GM18517 (cell line): ENCODE data around the gene TMEM240.
"Not testable (repeated sequence)": the region's sequence is repeated elsewhere in the genome, so short reads cannot be mapped to it uniquely, and the experiment has no call there.

Experiments used
- ATAC-seq: cut with Tn5 transposase; IDR thresholded peaks from one replicate; pipeline ENCODE4 v1.9.1; 2021; ENCODE audit warnings: mild to moderate bottlenecking, moderate library complexity; ENCODE audit not compliant: unreplicated experiment

TMEM240 gene

DNA sequence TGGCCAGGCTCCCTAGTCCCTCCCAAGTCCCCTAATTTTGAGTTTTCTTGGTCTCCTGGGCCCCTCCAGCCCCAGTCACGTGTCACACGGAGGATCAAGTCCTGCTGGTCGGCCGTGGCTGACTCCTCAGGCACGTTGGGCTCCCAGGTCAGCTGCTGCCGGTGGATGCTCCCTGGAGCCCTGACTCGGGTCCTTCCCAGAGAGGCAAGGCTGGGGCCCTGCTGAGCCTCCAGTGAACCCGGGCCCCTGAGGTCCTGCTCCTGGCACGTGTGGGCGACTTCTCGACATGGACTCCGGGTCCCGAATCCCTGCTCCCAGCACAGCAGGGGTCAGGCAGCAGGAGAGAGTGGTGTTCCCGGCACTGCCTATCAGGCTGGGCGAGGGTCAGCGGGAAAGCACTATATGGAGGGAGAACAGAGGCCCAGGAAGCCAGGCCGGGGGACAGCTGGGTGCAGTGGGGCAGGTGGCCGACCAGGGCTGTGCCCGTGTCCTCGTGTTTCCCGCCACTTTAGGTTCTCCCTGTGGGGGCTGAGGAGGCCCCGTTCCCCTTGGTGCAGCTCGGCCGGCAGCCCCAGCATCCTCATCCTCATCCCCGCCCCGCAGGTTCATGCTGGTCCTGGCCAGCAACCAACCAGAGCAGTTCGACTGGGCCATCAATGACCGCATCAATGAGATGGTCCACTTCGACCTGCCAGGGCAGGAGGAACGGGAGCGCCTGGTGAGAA lies 13.2 kb downstream of the TMEM240 start:
- no peak for ATAC-seq

DNA sequence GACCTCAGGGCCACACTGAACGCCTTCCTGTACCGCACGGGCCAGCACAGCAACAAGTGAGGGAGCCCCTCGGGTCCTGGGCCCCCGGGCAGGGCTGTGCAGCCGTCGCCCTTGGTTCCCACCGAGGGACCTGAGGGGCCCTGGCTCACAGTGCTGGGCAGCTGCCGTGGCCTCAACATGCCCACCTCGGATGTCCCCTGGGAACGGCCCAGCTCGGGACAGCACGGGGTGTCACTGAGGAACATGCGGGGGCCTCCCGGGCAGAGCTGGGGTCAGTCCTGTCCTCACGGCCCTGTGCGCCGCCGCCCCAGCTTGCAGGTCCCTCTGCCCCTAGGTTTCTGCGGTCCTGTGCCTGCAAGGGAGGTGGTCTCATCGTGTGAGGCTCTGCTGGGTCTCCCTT lies 13.9 kb downstream of the TMEM240 start:
- ATAC-seq = not testable (repeated sequence)

DNA sequence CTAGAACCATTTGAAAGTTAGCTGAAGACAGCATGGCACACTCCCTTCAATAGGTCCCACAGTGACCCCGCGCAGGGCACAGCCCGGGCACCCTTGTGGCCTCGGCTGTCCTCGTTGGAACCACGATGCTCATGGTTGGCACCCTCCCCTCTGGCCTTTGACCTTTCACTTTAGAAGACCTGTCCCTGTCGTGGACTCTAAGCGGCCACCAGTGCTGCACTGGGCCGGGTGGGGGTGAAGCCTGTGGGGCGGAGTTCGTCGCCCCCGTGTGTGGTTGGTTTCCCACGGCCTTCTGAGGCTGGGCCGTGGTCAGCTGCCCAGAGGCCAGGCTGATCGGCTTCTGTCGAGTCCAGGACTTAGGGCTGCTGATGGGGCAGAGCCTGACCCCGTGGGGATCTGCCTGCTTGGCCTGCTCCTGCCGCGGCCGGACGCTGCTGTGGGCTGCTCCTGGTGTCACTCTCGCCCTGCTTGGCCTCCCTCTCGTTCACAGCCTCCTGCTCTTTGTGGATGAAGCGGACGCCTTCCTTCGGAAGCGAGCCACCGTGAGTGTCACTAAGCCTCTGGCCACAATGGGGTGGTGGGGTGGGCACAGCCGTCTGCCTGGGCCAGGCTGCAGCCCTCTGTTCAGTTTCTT lies 15.6 kb downstream of the TMEM240 start:
- ATAC-seq = not testable (repeated sequence)

DNA sequence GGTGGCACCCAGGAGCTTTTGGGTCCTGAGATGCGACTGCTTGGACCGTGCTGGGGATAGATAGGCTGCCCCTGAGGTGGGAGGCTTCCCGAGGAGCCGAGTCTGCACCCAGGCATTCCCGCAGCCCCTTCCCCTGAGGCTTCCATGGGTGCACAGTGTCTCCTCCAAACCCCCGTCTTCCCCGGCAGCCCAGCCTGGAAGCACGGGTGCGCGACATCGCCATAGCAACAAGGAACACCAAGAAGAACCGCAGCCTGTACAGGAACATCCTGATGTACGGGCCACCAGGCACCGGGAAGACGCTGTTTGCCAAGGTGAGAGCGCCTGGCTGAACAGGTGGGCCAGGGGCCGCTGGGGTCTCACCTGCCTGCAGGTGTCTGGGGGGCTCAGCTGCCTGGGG lies 16.8 kb downstream of the TMEM240 start:
- ATAC-seq = not testable (repeated sequence)

DNA sequence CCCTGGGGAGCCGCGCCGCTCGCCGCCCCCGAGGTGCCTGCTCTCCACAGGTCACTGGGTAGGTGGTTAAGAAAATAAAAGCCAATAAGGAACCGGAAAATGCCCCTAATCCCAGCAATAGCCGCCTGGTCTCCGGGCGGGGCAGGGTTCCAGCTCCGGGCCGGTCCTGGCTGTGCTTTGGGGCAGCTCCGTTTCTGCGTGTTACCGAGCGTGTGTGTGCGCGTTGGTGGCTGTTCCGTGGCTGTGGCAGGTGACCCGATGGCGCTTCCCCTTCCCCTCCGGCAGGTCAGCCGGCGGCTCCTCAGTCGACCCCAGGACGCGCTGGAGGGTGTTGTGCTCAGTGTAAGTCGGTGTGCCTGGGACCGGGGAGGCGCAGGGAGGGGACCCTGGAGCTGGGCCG lies 17.2 kb downstream of the TMEM240 start:
- ATAC-seq = not testable (repeated sequence)

DNA sequence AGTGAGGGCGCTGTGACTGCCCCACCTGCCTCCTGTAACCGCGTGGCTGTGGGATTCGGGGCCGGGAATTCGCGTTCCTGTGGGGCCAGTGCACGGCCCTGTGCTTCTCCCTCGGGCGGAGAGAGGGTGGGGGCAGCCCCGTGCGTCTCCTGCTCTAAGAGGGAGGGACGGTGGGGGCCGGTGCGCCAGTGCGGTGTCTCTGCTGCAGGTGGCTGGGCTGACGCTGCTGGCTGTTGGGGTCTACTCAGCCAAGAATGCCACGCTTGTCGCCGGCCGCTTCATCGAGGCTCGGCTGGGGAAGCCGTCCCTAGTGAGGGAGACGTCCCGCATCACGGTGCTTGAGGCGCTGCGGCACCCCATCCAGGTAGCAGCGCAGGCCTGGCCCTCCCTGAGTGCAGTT lies 17.9 kb downstream of the TMEM240 start:
- ATAC-seq = not testable (repeated sequence)

DNA sequence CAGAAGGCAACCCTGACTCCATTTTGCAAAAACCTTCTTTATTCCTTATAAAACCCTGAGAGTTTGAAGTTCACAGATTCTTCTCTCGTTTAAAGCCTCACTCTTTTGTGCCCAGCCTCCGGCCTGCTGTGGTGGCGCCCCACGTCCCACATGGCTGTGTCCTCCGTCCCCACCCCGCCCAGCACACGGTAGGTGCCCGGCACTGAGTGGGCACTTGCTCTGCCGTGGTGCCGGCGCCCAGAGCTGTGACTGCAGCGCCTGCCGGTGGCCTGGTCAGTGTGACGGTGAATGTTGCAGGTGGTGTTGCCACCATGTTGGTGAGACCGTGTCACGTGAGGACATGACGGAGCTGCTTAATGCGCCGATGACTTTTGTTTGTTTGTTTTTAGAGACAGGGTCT lies 19.1 kb downstream of the TMEM240 start:
- no peak for ATAC-seq

DNA sequence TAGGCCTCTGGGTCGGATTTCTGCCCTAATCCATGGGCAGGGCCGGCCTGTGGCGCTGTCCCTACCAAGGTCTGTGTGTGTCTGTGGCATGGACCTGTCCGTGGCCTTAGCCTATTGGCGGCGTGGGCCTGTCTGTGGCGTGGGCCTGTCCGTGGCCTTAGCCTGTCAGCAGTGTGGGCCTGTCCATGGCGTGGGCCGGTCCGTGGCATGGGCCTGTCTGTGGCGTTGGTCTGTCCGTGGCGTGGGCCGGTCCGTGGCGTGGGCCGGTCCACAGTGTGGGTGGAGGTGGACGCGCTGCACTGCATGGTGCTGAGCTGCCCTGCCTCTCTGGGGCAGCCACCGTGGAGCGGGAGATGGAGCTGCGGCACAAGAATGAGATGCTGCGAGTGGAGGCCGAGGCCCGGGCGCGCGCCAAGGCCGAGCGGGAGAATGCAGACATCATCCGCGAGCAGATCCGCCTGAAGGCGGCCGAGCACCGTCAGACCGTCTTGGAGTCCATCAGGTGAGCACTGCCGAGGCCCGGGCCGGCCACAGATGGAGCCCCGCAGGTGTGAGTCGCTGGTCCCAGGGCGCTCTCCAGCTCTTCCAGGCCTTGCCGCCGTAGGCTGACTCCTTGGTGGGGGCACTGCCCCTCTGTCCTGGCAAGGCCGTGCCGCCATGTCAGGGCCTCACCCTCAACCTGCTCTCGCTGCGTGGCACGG lies 20.5 kb downstream of the TMEM240 start:
- ATAC-seq = not testable (repeated sequence)

DNA sequence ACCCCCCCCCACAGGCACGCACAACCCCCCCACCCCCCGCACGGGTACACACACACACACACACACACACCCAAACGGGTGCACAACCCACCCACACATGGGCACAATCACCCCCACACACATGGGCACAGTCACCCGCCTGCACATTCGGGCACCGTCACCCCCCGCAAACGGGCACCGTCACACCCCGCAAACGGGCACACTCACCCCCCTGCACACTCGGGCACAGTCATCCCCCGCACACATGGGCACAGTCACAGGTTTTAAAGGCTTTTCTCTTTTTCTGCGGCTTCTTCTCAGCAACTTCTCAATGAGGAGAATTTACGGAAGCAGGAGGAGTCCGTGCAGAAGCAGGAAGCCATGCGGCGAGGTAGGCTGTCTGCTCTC lies 21.8 kb downstream of the TMEM240 start:
- ATAC-seq = not testable (repeated sequence)

DNA sequence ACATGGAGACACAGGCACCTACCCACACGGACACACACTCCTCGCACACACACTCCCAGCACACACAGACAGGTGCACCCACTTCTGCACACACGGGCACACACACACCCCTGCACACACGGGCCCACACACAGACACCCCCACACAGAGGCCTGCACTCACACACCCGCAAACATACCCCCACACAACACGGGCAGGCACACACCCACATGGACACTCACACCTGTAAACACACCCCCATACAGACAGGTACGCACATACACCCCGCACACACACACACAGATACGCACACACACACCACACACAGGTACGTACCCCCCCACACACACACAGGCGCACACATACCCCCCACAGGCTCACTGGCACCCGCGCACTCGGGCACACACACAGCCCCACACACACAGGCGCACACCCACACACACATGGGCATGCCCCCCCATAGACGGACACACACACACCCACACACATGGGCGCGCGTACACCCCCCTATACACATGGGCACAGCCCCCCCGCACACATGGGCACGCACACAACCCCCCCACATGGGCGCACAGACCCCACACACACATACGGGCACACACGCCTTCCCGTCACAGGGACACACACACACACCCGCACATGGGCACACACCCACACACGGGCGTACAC lies 22.3 kb downstream of the TMEM240 start:
- ATAC-seq = no peak

DNA sequence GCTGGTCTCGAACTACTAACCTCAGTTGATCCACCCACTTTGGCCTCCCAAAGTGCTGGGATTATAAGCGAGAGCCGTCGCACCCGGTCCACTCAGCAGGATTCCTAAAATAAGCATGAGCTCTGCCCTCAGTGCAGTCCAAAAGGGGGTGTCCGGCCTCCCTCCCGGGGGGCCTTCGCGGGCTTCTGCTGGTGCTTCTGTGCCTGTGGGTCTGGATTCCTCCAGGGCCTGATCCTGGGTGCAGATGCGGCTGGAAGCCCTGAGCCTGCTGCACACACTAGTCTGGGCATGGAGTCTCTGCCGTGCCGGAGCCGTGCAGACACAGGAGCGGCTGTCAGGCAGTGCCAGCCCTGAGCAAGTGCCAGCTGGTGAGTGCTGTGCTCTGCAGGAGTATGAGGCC lies 23.5 kb downstream of the TMEM240 start:
- not testable (repeated sequence) for ATAC-seq

DNA sequence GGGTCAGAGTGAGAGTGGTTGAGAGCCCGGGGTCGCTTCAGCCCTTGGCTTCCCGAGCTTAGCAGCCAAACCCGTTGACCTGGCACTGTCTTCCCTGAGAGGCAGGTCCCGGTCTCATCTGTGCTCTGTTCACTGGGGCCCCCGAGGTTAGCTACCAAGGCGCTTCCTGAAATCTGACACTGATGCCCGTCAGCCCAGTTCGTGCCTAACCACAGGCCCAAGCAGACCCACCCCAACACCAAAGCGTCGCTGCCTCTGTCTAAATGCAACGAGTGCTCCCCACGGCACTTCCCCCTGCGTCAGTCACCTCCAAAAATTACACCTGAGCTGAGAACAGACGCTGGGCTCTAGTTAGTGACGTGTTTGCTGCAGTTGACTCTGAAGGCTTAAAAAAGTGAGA lies 26.0 kb downstream of the TMEM240 start:
- not testable (repeated sequence) for ATAC-seq

DNA sequence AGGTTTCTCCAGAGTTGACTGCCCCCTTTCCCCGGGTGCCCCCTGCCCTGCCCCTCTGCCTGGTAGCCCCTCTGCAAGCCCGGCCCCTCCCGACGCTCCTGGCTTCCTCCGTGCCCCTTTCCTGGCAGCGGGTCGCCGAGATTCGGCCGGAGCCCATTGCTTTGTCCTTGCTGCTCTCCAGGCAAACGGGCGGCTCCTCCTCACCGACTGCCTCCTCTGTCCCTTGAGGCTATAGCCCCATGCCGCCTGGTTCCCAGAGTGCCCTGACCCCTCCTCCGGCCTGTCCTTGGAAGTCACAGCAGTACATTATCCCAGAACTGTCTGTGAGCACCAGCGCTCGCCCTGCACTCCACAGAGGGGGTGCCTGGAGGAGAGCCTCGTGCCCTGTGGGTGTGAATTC lies 26.7 kb downstream of the TMEM240 start:
- not testable (repeated sequence) for ATAC-seq

DNA sequence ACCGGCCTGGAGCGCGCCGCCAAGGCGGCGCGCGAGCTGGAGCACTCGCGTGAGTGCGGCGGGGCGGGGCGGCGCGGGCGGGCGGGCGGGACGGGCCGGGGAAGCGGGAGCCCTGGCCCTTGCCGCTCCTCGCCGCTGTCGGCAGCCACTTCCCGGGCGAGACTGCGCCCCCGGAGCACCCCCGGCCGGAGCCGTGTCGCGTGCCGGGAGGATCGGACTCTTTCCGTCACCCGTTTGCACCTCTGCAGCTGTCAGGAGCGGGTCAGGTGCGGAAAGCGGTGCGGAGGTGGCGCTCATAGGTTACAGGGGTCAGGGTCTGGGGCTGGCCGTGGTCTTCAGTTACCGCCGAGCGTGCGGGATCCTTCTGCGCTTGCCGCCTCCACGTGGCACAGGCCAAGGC lies 28.0 kb downstream of the TMEM240 start:
- ATAC-seq = not testable (repeated sequence)

DNA sequence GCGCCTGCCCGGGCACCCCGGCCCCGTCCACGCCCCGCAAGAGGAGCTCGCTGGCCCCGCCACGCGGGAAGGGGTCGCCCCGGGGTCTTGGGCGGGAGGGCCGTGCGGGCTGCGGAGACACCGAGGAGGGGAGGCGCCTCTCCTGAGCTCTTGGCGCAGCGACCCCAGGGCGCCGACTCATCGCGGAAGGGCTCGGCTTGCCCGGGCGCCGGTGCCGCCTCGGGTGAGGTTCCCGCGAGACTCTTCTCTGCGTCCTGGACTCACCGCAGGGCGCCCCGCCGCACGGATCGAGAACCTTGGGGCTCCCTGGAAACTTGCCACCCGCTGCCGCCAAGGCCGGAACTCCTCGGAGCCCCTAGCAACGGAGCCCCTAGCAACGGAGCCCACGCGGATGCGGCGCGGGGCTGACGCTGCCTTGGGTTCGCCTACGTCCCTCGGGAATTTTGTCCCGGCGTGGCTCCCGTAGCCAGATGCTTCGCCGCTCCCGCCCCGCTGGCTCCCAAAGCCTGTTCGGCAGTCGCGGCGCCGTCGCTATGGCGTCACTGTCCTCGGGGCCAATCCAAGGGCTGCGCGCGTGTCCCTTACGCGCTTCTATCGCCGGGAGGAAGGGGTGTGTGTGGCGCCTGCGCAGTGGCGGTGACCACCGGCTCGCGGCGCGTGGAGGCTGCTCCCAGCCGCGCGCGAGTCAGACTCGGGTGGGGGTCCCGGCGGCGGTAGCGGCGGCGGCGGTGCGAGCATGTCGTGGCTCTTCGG lies 28.7 kb downstream of the TMEM240 start, which contains the start of gene ATAD3A:
ATAD3A (plus strand) TSS at position 630 of the 753 bp plus-strand sequence; CDS start at position 737, 107 bp downstream.
- ATAC-seq = peak; percentile 87

DNA sequence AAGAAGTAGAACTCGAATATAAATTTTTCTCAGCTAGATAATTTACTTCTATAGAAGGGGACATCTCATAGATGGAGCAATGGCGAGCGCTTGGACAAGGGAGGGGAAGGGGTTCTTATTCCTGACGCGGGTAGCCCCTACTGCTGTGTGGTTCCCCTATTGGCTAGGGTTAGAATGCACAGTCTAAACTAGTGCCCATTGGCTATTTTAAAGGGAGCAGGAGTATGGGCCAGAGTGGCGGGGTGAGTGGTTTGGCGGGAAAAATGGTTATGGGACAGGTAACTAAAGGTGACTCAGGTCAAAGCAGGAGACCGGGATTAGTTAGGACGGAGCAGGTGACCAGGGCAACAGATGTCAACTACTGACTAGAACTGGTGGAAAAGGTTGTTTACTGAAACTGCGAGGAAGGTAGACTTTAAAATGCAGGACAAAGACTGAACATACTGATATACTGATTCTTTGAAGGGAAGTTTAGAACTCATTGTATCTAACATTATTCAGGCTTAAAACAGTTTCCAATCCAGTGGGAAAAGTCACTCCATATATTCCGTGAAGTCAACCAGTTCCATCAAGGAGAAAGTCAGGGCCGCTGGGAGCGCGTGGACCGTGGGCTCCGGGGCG lies 29.4 kb downstream of the TMEM240 start:
- no peak for ATAC-seq

DNA sequence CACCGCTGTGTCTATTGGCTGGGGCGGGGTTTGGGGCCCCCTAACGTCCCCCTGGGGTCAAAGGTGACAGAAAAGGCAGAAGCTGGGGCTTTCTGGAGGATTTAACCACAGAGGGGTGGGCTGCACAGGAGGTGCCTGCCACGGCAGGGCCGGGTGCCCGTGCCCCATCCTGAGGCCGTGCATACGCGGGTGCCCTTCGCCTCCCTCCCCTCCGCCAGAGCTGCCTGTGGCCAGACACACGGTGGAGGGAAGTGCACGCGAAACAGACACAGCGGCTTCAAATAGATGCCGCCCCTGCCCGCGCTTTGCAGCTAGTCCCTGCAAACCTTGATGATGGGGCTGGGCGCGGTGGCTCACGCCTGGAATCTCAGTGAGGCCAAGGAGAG lies 31.0 kb downstream of the TMEM240 start:
- ATAC-seq = not testable (repeated sequence)

DNA sequence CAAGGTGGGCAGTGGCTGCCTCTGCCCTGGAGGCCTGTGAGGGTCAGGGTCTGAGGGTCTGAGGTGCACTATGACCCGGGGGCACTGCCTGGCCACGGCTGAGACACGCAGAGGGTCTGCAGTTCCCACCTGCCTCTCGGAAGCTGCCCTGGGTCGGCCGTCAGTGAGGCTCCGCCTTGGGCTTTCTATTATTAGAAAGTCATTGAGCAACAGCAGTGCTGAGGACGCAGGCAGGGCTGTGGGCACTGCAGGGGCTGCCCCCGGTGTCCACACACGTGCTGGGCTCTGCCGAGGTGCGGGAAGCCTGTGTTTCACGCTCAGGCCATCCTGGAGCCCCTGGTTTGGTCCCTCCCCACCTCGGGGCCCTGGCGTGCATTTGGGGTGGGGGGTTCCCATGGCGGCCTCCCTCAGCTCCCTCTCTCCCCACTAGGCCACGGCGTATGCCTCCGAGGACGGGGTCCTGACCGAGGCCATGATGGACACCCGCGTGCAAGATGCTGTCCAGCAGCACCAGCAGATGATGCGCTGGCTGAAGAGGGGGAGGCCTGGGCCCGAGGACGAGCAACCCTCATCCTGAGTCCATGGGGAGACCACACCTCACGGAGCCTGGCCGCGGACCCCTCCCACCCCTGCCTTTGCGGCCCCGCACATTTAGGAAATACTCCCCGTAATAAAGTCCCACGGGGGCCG lies 31.5 kb downstream of the TMEM240 start:
- not testable (repeated sequence) for ATAC-seq

DNA sequence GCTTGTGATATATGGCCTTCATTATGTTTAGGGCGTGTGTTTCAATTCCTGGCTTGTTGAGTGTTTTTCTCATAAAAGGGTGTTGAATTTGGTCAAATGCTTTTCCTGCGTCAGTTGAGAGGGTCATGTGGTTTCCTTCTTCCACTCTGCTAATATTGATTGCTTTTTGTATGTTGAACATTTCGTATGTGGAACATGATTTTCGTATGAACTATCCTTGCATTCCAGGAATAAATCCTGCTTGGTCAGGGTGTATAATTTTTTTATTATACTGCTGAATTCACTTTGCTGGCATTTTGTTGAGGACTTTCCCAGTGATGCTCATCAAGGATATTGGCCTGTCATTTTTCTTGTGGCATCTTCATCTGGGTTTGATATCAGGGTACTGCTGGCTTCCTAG lies 33.1 kb downstream of the TMEM240 start:
- no peak for ATAC-seq

DNA sequence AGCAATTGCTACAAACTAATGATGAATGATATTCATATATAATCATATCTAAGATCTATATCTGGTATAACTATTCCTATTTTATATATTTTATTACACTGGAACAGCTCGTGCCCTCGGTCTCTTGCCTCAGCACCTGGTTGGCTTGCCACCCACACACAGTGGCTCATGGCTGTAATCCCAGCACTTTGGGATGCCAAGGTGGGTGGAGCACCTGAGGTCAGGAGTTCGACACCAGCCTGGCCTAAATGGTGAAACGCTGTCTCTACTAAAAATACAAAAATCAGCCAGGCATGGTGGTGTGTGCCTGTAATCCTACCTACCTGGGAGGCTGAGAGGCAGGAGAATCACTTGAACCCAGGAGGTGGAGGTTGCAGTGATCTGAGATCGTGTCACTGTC lies 34.6 kb downstream of the TMEM240 start:
- not testable (repeated sequence) for ATAC-seq
